IPS-20b (cell line): ENCODE results near the gene SIGLEC5.

Source experiments
- H3K27ac ChIP-seq: one replicate; pipeline ENCODE4 v1.5.1; 2013; ENCODE audit warnings: low read length
- H3K27me3 ChIP-seq: 2 replicates; pipeline ENCODE4 v1.6.1; 2013; ENCODE audit warnings: mild to moderate bottlenecking, low read length, inconsistent platforms; ENCODE audit not compliant: insufficient read depth
- H3K36me3 ChIP-seq: 2 replicates; pipeline ENCODE4 v1.6.1; 2013; ENCODE audit warnings: low read depth, mild to moderate bottlenecking, inconsistent platforms, low read length, moderate library complexity; ENCODE audit not compliant: insufficient read depth
- H3K4me1 ChIP-seq: 2 replicates; pipeline ENCODE4 v1.6.1; 2013; ENCODE audit warnings: mild to moderate bottlenecking, control low read depth, inconsistent platforms, low read length, moderate library complexity; ENCODE audit not compliant: insufficient read depth
- H3K4me3 ChIP-seq: 2 replicates; pipeline ENCODE4 v1.5.1; 2013; ENCODE audit warnings: mild to moderate bottlenecking, low read length, inconsistent platforms
- H3K9ac ChIP-seq: 2 replicates; pipeline ENCODE4 v1.6.1; 2013; ENCODE audit warnings: low read depth, mild to moderate bottlenecking, inconsistent platforms, low read length, moderate library complexity
- H3K9me3 ChIP-seq: 2 replicates; pipeline ENCODE4 v1.6.1; 2013; ENCODE audit warnings: mild to moderate bottlenecking, low read depth, low read length, inconsistent platforms; ENCODE audit not compliant: insufficient read depth

Gene SIGLEC5

GRCh38 chr19:51576850-51577249 lies 53.4 kb downstream of the SIGLEC5 start:
- Histone ChIP-seq H3K9ac (no peak overlapping the region), H3K27me3 (no peaks in the 10 kb centered on the region), H3K9me3 (no peaks in the 10 kb centered on the region), H3K4me1 (peaks cover 3% of the 10 kb centered on the region; the same call in 1 of the 2 replicates), H3K4me3 (no peak overlapping the region), H3K27ac (no peak overlapping the region), H3K36me3 (peaks cover 31% of the 10 kb centered on the region)

DNA sequence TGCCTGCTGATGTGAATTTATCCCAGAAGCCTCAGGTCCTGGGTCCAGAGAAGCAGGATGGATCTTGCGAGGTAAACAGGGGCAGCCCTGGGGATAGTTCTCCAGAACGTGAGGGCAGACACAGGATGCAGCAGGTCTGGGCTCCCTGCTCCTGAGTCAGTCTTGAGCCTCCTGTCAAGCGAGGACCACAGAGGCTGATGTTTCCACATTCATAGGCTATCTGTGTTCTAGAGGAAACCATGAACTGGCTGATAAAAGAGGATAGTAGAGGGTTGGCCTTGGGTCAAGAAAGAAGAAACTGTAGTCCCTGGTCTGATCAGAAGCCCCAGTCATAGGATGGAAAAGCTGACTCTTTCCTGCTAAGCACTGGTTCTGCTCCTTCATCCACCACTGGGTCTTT lies 56.9 kb downstream of the SIGLEC5 start:
- Histone ChIP-seq H3K27ac (no peak overlapping the region), H3K9me3 (no peaks in the 10 kb centered on the region), H3K4me3 (no peak overlapping the region)

GRCh38 chr19:51572908-51573307 lies 57.3 kb downstream of the SIGLEC5 start:
- Histone ChIP-seq H3K9ac (no peak overlapping the region), H3K4me3 (no peak overlapping the region), H3K27me3 (peaks cover 7% of the 10 kb centered on the region; the same call in 1 of the 2 replicates), H3K27ac (no peak overlapping the region), H3K4me1 (peaks cover 3% of the 10 kb centered on the region; the same call in 1 of the 2 replicates), H3K9me3 (no peaks in the 10 kb centered on the region), H3K36me3 (peaks cover 23% of the 10 kb centered on the region; the same call in 1 of the 2 replicates)

More for the DNA sequence above, 56.9 kb downstream of the SIGLEC5 start:
- peaks cover 2% of the 10 kb centered on the region; the same call in 1 of the 2 replicates for H3K27me3 ChIP-seq
- peaks cover 3% of the 10 kb centered on the region; the same call in 1 of the 2 replicates for H3K4me1 ChIP-seq
- no peak overlapping the region for H3K9ac ChIP-seq
- peaks cover 23% of the 10 kb centered on the region; the same call in 1 of the 2 replicates for H3K36me3 ChIP-seq

GRCh38 chr19:51572410-51572809 lies 57.8 kb downstream of the SIGLEC5 start:
- peaks cover 23% of the 10 kb centered on the region; the same call in 1 of the 2 replicates for H3K36me3 ChIP-seq
- H3K27ac ChIP-seq = no peak overlapping the region
- H3K4me3 ChIP-seq = peak overlapping the region; percentile 92; the same call in 1 of the 2 replicates
- peaks cover 11% of the 10 kb centered on the region; the same call in 1 of the 2 replicates for H3K27me3 ChIP-seq
- no peaks in the 10 kb centered on the region for H3K9me3 ChIP-seq
- no peak overlapping the region for H3K9ac ChIP-seq
- peaks cover 3% of the 10 kb centered on the region; the same call in 1 of the 2 replicates for H3K4me1 ChIP-seq

DNA sequence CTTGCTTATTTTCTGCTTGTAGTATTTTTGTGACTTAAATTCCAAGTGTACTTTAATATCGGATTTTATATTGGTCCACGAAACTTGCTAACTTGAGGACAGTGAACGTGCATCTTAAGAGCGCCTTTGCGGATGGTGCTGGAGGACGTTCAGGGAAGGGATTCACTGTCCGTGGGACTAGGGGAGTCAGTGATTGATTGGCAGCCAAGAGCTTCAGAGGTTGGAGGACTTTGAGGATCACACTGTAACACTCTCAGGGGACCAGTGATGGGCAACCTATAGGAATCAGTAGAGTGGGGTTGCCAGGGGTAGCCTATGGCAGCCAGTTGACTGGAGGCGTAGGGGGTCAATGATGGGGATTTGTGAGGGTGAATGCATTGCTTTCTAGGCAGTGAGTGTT lies 58.6 kb downstream of the SIGLEC5 start:
- peak overlapping the region; percentile 76 for H3K9ac ChIP-seq
- H3K27ac ChIP-seq = no peak overlapping the region
- H3K36me3 ChIP-seq = peaks cover 16% of the 10 kb centered on the region; the same call in 1 of the 2 replicates
- H3K4me1 ChIP-seq = peaks cover 3% of the 10 kb centered on the region; the same call in 1 of the 2 replicates
- no peaks in the 10 kb centered on the region for H3K9me3 ChIP-seq
- H3K4me3 ChIP-seq = peak overlapping the region; percentile 92
- H3K27me3 ChIP-seq = peaks cover 11% of the 10 kb centered on the region; the same call in 1 of the 2 replicates

DNA sequence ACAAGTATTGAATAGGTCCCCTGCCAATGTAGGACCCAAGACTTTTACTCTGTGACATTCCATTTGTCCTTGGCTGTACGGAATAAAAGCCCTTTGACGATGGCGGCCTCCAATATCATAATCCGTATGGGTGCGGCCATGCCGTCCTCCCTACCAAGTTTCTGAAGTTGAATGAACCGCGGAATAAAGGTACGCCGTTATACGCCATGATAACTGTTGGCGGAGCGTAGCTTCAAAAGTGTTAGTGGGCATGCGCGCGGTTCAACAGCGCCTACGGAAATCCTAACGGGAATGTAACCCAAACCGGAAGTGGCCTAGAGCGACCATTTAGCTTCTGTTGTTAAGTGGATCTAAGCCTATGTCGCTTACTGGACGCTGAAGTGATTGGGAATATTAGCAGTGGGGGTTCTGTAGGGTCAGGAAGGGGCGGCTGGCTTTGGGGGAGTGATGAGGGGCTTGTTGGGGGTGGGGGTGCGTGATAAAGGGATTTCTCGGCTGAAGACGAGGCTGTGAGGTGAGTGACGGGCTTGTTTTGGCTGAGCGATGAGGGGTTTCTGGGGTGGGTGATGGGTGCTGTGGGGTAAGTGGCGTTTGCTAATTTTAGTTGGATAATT lies 59.1 kb downstream of the SIGLEC5 start, which contains the start of gene ZNF175:
TSS of gene ZNF175 (plus strand) at position 322 of the 614 bp plus-strand sequence. CDS start 2,047 bp downstream, outside the sequence.
- no peak within 1 kb of the TSS for H3K27ac ChIP-seq
- H3K27me3 ChIP-seq = peaks cover 11% of the 10 kb centered on the region; the same call in 1 of the 2 replicates
- H3K4me1 ChIP-seq = peaks cover 3% of the 10 kb centered on the region; the same call in 1 of the 2 replicates

GRCh38 chr19:51568456-51568855 lies 61.7 kb downstream of the SIGLEC5 start:
- Histone ChIP-seq H3K4me1 (peaks cover 3% of the 10 kb centered on the region; the same call in 1 of the 2 replicates), H3K27ac (no peak overlapping the region), H3K27me3 (peaks cover 16% of the 10 kb centered on the region), H3K4me3 (no peak overlapping the region), H3K9me3 (peaks cover 5% of the 10 kb centered on the region; the same call in 1 of the 2 replicates), H3K9ac (no peak overlapping the region), H3K36me3 (peaks cover 6% of the 10 kb centered on the region; the same call in 1 of the 2 replicates)

More for the DNA sequence above, 59.1 kb downstream of the SIGLEC5 start, which contains the start of gene ZNF175:
- Histone ChIP-seq H3K36me3 (peaks cover 15% of the 10 kb centered on the region; the same call in 1 of the 2 replicates), H3K9ac (peak within 1 kb of the TSS; percentile 76), H3K9me3 (no peaks in the 10 kb centered on the region), H3K4me3 (peak within 1 kb of the TSS; percentile 92)

DNA sequence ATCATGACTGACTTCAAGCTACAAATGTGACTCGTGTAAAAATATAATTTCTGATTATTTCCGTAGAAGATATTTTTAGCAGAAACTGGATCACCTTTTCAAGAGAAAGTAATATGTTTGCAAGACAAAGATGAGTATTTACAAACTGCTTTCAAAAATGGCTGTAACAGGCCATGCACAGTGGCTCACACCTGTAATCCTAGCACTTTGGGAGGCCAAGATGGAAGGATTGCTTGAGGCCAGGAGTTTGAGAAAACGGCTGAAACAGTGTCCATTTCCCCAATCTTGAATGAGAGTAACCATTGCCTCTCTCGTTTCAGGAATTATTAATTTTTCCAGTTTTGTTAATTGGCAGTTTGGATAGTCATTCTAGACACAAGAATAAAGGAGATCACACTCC lies 62.6 kb downstream of the SIGLEC5 start:
- peaks cover 3% of the 10 kb centered on the region; the same call in 1 of the 2 replicates for H3K4me1 ChIP-seq

DNA sequence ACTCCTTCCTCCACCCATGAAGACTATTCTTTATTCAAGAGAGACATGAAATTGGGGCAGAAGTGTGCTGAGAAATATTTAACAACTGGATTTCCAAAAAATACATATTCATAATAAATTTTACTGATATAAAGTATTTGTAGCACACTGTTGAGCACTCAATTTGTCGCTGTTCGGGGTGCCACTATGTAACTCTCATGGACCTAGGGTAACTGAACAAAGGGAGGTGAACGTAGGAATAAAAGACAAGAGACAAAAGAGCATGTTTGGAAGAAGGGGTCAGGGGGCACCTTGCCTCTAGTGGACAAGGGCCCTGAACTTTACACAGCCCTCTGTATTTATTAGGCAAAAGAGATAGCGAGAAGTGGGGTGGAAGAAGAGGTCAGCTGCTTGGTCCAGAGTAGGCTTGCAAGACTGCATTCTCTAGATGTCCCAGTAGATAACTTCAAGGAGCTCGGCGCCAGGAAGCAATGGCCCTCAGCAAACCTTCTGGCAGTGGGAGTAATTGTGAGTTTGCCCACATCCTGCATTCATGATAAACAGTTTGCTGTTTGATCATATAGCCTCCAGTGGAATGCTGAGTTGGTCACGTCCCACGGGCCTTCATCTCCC lies 63.6 kb downstream of the SIGLEC5 start:
- Histone ChIP-seq H3K36me3 (no peaks in the 10 kb centered on the region), H3K27me3 (peaks cover 16% of the 10 kb centered on the region), H3K27ac (no peak overlapping the region), H3K9me3 (peaks cover 5% of the 10 kb centered on the region; the same call in 1 of the 2 replicates), H3K9ac (no peak overlapping the region), H3K4me3 (no peak overlapping the region), H3K4me1 (no peaks in the 10 kb centered on the region)

More for the DNA sequence above, 62.6 kb downstream of the SIGLEC5 start:
- Histone ChIP-seq H3K27me3 (peaks cover 16% of the 10 kb centered on the region), H3K9ac (no peak overlapping the region), H3K36me3 (no peaks in the 10 kb centered on the region), H3K4me3 (no peak overlapping the region), H3K9me3 (peaks cover 5% of the 10 kb centered on the region; the same call in 1 of the 2 replicates), H3K27ac (no peak overlapping the region)

DNA sequence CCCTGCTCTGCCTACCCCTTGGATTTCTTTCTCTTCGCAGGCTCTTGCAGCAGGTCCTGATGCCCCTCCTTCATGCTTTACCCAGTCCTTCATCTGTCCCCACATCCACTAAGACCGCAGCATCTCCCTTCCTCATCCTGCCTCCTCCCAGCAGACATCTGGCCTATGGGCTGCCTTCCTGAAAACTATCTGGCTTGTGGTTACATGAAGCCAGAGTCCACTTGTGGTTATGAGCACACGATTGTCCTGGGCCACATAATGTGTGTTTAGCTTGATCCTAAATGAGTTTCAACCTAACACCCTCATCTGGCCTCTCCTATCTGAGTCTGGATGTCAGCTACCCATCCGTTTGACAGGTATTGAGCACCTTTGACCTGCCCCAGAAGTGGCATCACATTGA lies 64.6 kb downstream of the SIGLEC5 start:
- H3K9me3 ChIP-seq = peaks cover 5% of the 10 kb centered on the region; the same call in 1 of the 2 replicates
- H3K4me3 ChIP-seq = no peak overlapping the region
- no peak overlapping the region for H3K27ac ChIP-seq
- H3K27me3 ChIP-seq = peaks cover 17% of the 10 kb centered on the region
- no peaks in the 10 kb centered on the region for H3K4me1 ChIP-seq
- no peak overlapping the region for H3K9ac ChIP-seq
- H3K36me3 ChIP-seq = no peaks in the 10 kb centered on the region

GRCh38 chr19:51564791-51565190 lies 65.4 kb downstream of the SIGLEC5 start:
- Histone ChIP-seq H3K4me3 (no peak overlapping the region), H3K9me3 (peaks cover 5% of the 10 kb centered on the region; the same call in 1 of the 2 replicates), H3K9ac (no peak overlapping the region), H3K4me1 (no peaks in the 10 kb centered on the region), H3K36me3 (no peaks in the 10 kb centered on the region), H3K27ac (no peak overlapping the region), H3K27me3 (peaks cover 25% of the 10 kb centered on the region)
